Stomach (tissue), 9 donors: ENCODE results near the gene SZT2. TPM values are rescaled to one million over a fixed set of nuclear protein-coding genes. Genes with fewer than 3 reads are reported as not detected.

ENCODE experiments used
- DNase-seq, 2 donors: peaks; one replicate each; pipeline versions ENCODE4 v3.0.0 to v3.0.0-alpha.2; 2013 to 2019
- H3K27ac ChIP-seq, 5 donors: fragments of 200-600 bp in 4 of 5; sonication (generic) in 4 of 5; one replicate each; pipeline ENCODE4 v1.5.1; 2013 to 2019; ENCODE audit warnings: mild to moderate bottlenecking in 1 of 5, moderate library complexity in 1 of 5
- H3K27me3 ChIP-seq, 3 donors: fragments of 200-600 bp; sonication (generic); one replicate each; pipeline ENCODE4 v1.5.1; 2017 to 2019; ENCODE audit warnings: mixed run types in 1 of 3
- H3K36me3 ChIP-seq, 4 donors: fragments of 200-600 bp; sonication (generic); 1 replicate in 3 of 4; 2 replicates in 1 of 4; pipeline ENCODE4 v1.5.1; 2016 to 2019
- H3K4me1 ChIP-seq, 4 donors: fragments of 200-600 bp; sonication (generic); one replicate each; pipeline ENCODE4 v1.5.1; 2016 to 2019
- H3K4me3 ChIP-seq, 4 donors: fragments of 200-600 bp; sonication (generic) in 3 of 4; one replicate each; pipeline ENCODE4 v1.5.1; 2016 to 2019; ENCODE audit warnings: mild to moderate bottlenecking in 1 of 4
- H3K9me3 ChIP-seq, 4 donors: fragments of 200-600 bp; sonication (generic); one replicate each; pipeline ENCODE4 v1.5.1; 2016 to 2019
- EP300 ChIP-seq: sonication (generic); formaldehyde crosslinking; IDR thresholded peaks from one replicate; pipeline ENCODE4 v1.6.1; 2017; ENCODE audit warnings: antibody characterized with exemption
- POLR2A ChIP-seq, 4 donors: fragments of 450-650 bp; IDR thresholded peaks; one replicate each; pipeline ENCODE4 v1.6.1; 2016; ENCODE audit warnings: antibody characterized with exemption in 4 of 4, control low read depth in 2 of 4, mild to moderate bottlenecking in 1 of 4, moderate library complexity in 1 of 4
- POLR2AphosphoS5 ChIP-seq, 3 donors: sonication (generic); formaldehyde crosslinking; IDR thresholded peaks; one replicate each; pipeline ENCODE4 v1.6.1; 2016; ENCODE audit warnings: antibody characterized with exemption in 3 of 3
- WGBS, 5 donors: extraction: QIAGEN DNeasy Blood & Tissue Kit in 3 of 5; methylation state at CpG; one replicate each; pipeline versions ENCODE4 v1.1.5 to v1.1.7; 2013 to 2018; 5-methylcytosine and 5-hydroxymethylcytosine counted together
- intact Hi-C: fragments of 100-400 bp; cut with DNase I; formaldehyde crosslinking; loops from one replicate; pipeline ENCODE4 v1.15.1; 2023; ENCODE audit warnings: low total_unique reads
- polyA plus RNA-seq, 3 donors: library from polyadenylated mRNA; stranded (reverse); fragments of 200-250 nt; gene quantifications; one replicate each; pipeline ENCODE4 v1.2.3, GENCODE V29; 2013
- total RNA-seq, 5 donors: library from RNA; depleted of rRNA; stranded (reverse); fragments of >200 nt; gene quantifications; one replicate each; pipeline versions ENCODE4 v1.1.0 to v1.2.3, GENCODE V29; 2014 to 2016
- TF ChIP-seq, protein P1 (sequence below), 7 experiments: fragments of 450-650 bp in 4 of 7; fragments of 200-600 bp in 3 of 7; sonication (generic) in 3 of 7; IDR thresholded peaks; one replicate each; pipeline ENCODE4 v1.5.1; 2016 to 2019; ENCODE audit warnings: antibody characterized with exemption in 7 of 7, control low read depth in 2 of 7, mild to moderate bottlenecking in 1 of 7
- donor health status: healthy with polysubstance abuse.
- donor health status: Bipolar disorder and iron deficiency.
- donor health status: healthy.

The SZT2 gene
- total and polyA plus RNA-seq, 8 donors, result 4.9 to 69.3 (median 52.9) TPM

DNA sequence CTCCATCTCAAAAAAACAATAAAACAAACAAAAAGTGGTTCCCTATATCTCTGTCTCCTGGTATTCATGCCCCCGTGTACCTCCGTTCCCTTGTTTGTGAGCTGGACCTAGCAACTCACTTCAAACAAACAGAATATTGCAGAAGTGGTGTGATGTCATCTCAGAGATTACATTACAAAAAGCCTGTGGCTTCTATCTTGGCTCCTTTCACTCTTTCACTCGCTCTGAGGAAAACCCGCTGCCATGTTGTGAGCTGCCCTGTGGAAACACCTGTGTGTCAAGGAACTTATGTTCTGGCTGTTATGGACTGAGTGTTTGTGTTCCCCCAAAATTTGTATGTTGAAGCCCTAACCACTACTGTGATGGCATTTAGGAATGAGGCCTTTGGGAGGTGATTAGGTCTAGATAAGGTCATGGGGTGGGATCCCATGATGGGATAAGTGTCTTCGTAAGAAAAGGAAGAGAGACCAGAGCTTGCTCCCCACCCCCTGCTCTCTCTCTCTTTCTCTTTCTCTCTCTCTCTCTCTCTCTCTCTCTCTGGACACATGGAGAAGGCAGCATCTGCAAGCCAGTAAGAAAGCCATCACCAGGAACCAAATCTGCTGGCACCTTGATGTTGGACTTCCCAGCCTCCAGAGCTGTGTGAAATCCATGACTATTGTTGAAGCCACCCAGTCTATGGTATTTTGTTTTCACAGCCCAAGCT is 71.4 kb downstream of the SZT2 start:
- Histone ChIP-seq H3K4me1 (peaks cover 0 to 8% (median 3%) of the 10 kb centered on the region in 4 donors), H3K9me3 (no peaks in the 10 kb centered on the region), H3K27ac (no peak overlapping the region), H3K36me3 (no peaks in the 10 kb centered on the region), H3K4me3 (no peak overlapping the region), H3K27me3 (no peaks in the 10 kb centered on the region)
- DNase-seq, result no peak
- 89 to 93% (median 91%) methylated on average over 5 of the region's 5 CpGs for WGBS, 5 donors
- intact Hi-C loops, result no loop called here
- TF ChIP-seq, protein P1, sequence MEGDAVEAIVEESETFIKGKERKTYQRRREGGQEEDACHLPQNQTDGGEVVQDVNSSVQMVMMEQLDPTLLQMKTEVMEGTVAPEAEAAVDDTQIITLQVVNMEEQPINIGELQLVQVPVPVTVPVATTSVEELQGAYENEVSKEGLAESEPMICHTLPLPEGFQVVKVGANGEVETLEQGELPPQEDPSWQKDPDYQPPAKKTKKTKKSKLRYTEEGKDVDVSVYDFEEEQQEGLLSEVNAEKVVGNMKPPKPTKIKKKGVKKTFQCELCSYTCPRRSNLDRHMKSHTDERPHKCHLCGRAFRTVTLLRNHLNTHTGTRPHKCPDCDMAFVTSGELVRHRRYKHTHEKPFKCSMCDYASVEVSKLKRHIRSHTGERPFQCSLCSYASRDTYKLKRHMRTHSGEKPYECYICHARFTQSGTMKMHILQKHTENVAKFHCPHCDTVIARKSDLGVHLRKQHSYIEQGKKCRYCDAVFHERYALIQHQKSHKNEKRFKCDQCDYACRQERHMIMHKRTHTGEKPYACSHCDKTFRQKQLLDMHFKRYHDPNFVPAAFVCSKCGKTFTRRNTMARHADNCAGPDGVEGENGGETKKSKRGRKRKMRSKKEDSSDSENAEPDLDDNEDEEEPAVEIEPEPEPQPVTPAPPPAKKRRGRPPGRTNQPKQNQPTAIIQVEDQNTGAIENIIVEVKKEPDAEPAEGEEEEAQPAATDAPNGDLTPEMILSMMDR (IDR thresholded peaks at IDR 0.05), result no peak
- TF ChIP-seq POLR2A (IDR thresholded peaks at IDR 0.05) (no peak), EP300 (no peak), POLR2AphosphoS5 (IDR thresholded peaks at IDR 0.05) (no peak)

GRCh38 chr1:43463479-43463878 is 73.8 kb downstream of the SZT2 start:
- no peaks in the 10 kb centered on the region for H3K36me3 ChIP-seq
- no peak overlapping the region for H3K4me3 ChIP-seq
- H3K4me1 ChIP-seq, result peaks cover 0 to 10% (median 3%) of the 10 kb centered on the region in 4 donors
- intact Hi-C loops, result no loop called here
- H3K27ac ChIP-seq, result no peak overlapping the region
- H3K27me3 ChIP-seq, result no peaks in the 10 kb centered on the region
- no peaks in the 10 kb centered on the region for H3K9me3 ChIP-seq
- TF ChIP-seq POLR2A (IDR thresholded peaks at IDR 0.05) (no peak), EP300 (no peak), POLR2AphosphoS5 (IDR thresholded peaks at IDR 0.05) (no peak)
- TF ChIP-seq, protein P1 (IDR thresholded peaks at IDR 0.05), result no peak
- peak in 1 of 2 donors; percentile 38 for DNase-seq
- 27 to 63% (median 43%) methylated on average over 2 of the region's 2 CpGs for WGBS, 5 donors

DNA sequence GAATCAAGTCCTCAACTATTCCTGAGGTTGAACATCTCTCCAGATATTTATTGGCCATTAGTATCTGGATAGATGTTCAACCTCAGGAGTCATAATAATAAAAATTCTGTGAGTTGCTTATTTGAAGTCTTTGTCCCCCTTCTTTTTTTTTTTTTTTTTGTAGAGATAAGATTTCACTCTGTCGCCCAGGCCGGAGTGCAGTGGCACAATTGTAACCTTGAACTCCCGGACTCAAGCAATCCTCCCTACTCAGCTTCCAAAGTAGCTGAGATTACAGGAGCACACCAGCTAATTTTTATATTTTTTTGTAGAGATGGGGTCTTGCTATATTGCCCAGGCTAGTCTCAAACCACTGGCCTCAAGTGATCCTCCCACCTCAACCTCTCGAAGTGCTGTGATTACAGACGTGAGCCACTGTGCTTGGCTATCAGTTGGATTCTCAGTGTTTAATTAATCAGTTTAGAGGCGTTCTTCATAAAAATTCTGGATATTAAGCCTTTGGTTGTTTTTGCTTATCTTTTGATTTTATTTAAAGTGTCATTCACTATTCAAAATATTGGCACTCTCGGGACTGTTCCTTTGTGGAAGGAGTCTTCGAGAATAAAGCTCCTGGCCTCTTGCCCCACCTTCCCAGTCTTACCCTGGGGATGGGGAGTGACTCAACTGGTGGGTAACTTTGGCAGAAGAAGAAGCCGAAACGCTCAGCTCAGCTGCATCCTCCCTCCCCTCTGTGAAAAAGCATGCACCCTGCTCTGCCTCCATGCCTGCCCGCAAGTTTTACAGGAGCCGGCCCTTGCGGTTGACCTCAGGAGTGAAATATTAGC is 75.2 kb downstream of the SZT2 start:
- Histone ChIP-seq H3K27ac (no peak overlapping the region), H3K36me3 (no peaks in the 10 kb centered on the region), H3K4me1 (peaks cover 0 to 10% (median 3%) of the 10 kb centered on the region in 4 donors), H3K27me3 (no peaks in the 10 kb centered on the region), H3K4me3 (no peak overlapping the region), H3K9me3 (no peaks in the 10 kb centered on the region)
- intact Hi-C loops, result no loop called here
- WGBS, 5 donors, result 68 to 81% (median 77%) methylated on average over 13 of the region's 13 CpGs
- no peak for TF ChIP-seq POLR2A (IDR thresholded peaks at IDR 0.05)
- no peak for TF ChIP-seq POLR2AphosphoS5 (IDR thresholded peaks at IDR 0.05)
- TF ChIP-seq, protein P1 (IDR thresholded peaks at IDR 0.05), result no peak
- TF ChIP-seq EP300, result no peak
- peak in 1 of 2 donors; percentile 7 for DNase-seq

DNA sequence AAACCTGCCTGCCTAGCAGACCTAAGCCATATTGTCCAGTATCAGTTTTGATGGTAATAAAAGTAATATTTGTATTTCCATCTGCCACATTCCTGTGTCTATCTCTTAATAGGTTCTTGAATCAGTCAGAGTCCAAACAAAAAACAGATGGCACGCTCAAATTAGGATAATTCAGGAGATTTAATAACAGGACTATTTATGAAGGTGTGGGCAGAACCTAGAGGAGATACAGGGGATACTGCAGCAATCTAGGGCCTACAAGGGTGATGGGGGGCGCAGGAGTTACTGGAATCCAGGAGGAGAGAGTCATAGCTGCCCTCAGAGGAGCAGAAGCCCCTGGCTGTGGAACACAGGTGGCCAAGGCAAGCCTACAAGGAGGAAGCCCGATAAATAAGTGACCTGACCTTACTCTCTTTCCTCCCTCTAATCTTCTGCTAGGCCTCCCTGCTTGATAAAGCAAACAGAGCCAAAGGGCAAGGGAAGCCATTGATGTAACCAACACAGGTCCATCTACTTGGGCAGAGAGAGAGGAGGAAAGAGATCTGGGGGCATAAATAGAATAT is 75.9 kb downstream of the SZT2 start:
- H3K27me3 ChIP-seq, result no peaks in the 10 kb centered on the region
- WGBS, 5 donors, result 54 to 67% (median 61%) methylated on average over 3 of the region's 3 CpGs

More for the DNA sequence above, 75.9 kb downstream of the SZT2 start:
- no peak overlapping the region for H3K4me3 ChIP-seq
- peak in 1 of 2 donors; percentile 13 for DNase-seq
- intact Hi-C loops, result no loop called here
- no peak for TF ChIP-seq EP300
- no peak for TF ChIP-seq POLR2A (IDR thresholded peaks at IDR 0.05)
- TF ChIP-seq POLR2AphosphoS5 (IDR thresholded peaks at IDR 0.05), result no peak
- TF ChIP-seq, protein P1 (IDR thresholded peaks at IDR 0.05), result no peak
- H3K36me3 ChIP-seq, result no peaks in the 10 kb centered on the region
- no peaks in the 10 kb centered on the region for H3K9me3 ChIP-seq
- peaks cover 0 to 10% (median 3%) of the 10 kb centered on the region in 4 donors for H3K4me1 ChIP-seq
- H3K27ac ChIP-seq, result no peak overlapping the region
